ELR (cell line): ENCODE data around the gene STX7.

ENCODE experiments used
- DNase-seq: peaks from one replicate; pipeline ENCODE4 v3.0.0-alpha.2; 2015; ENCODE audit warnings: low read depth

Gene STX7

GRCh38 chr6:132476688-132477087 is 36.2 kb downstream of the STX7 start:
- no peak for DNase-seq

- DNase-seq = no peak
Observed at GRCh38 chr6:132475925-132476324, 37.0 kb downstream of the STX7 start.

- no peak for DNase-seq
Observed at GRCh38 chr6:132471787-132472186, 41.1 kb downstream of the STX7 start.

GRCh38 chr6:132466952-132467351 is 46.0 kb downstream of the STX7 start:
- DNase-seq = no peak

GRCh38 chr6:132465530-132466485 is 47.1 kb downstream of the STX7 start:
- no peak for DNase-seq

GRCh38 chr6:132464538-132465256 is 48.2 kb downstream of the STX7 start:
- peak; percentile 55 for DNase-seq

GRCh38 chr6:132461958-132462357 is 51.0 kb downstream of the STX7 start:
- peak; percentile 56 for DNase-seq

- no peak for DNase-seq
Observed at GRCh38 chr6:132459605-132459952, 53.3 kb downstream of the STX7 start.

GRCh38 chr6:132458887-132459604 is 53.9 kb downstream of the STX7 start:
- DNase-seq = no peak

- no peak for DNase-seq
Observed at GRCh38 chr6:132456700-132457143, 56.2 kb downstream of the STX7 start.

GRCh38 chr6:132446855-132447241 is 66.1 kb downstream of the STX7 start:
- no peak for DNase-seq

- DNase-seq = no peak
Observed at GRCh38 chr6:132446141-132446854, 66.6 kb downstream of the STX7 start.

- peak; percentile 97 for DNase-seq
Observed at GRCh38 chr6:132445201-132445951, 67.5 kb downstream of the STX7 start.

GRCh38 chr6:132443206-132443605 is 69.7 kb downstream of the STX7 start:
- DNase-seq = no peak

GRCh38 chr6:132430110-132430509 is 82.8 kb downstream of the STX7 start:
- DNase-seq = no peak

- DNase-seq = no peak
Observed at GRCh38 chr6:132425176-132425575, 87.7 kb downstream of the STX7 start.

GRCh38 chr6:132423839-132424238 is 89.1 kb downstream of the STX7 start:
- no peak for DNase-seq

- no peak for DNase-seq
Observed at GRCh38 chr6:132418235-132418965, 94.5 kb downstream of the STX7 start.

GRCh38 chr6:132414761-132415160 is 98.2 kb downstream of the STX7 start:
- DNase-seq = peak; percentile 68

GRCh38 chr6:132414322-132414721 is 98.6 kb downstream of the STX7 start:
- no peak for DNase-seq

- no peak for DNase-seq
Observed at GRCh38 chr6:132413499-132413802, 99.5 kb downstream of the STX7 start.
